Astrocyte of the cerebellum (primary cell): ENCODE data around the gene TEAD2.

Source experiments
- DNase-seq: peaks from one replicate; pipeline ENCODE4 v3.0.0-alpha.2; 2011; ENCODE audit warnings: low read depth
- H3K4me3 ChIP-seq: 2 replicates; pipeline ENCODE4 v1.5.1; 2011; ENCODE audit warnings: mild to moderate bottlenecking, low read depth, low read length, moderate library complexity
- CTCF ChIP-seq: IDR thresholded peaks from 2 replicates; pipeline ENCODE4 v1.5.1; 2012; ENCODE audit warnings: low read length, low read depth, moderate library complexity, mild to moderate bottlenecking; ENCODE audit errors: missing control alignments
- in situ Hi-C: cut with HindIII; loops from 2 replicates; pipeline ENCODE4 v1.10.0; 2017; ENCODE audit warnings: low sequenced_read_pairs

The TEAD2 gene

GRCh38 chr19:49362048-49362928 lies at the start of gene TEAD2:
TEAD2 (minus strand) TSS chr19:49362416; CDS start chr19:49360075, 2,341 bp downstream.
- DNase-seq: no peak
- no peak for TF ChIP-seq CTCF

GRCh38 chr19:49411681-49412326 lies 49.6 kb upstream of the TEAD2 start:
- in situ Hi-C loops: no loop called here
- no peak for DNase-seq
- TF ChIP-seq CTCF: no peak

More at GRCh38 chr19:49362048-49362928, at the start of gene TEAD2:
- peak within 1 kb of the TSS; percentile 94 for H3K4me3 ChIP-seq
- in situ Hi-C loops: no loop called here

GRCh38 chr19:49409441-49410029 lies 47.3 kb upstream of the TEAD2 start:
- no peak overlapping the region for H3K4me3 ChIP-seq
- in situ Hi-C loops: no loop called here
- DNase-seq: no peak
- TF ChIP-seq CTCF: no peak

More at GRCh38 chr19:49411681-49412326, 49.6 kb upstream of the TEAD2 start:
- no peak overlapping the region for H3K4me3 ChIP-seq

GRCh38 chr19:49408816-49409440 lies 46.7 kb upstream of the TEAD2 start:
- H3K4me3 ChIP-seq: no peak overlapping the region
- in situ Hi-C loops: no loop called here
- TF ChIP-seq CTCF: no peak
- no peak for DNase-seq

- DNase-seq: no peak
- in situ Hi-C loops: no loop called here
Measured at GRCh38 chr19:49407482-49408015, 45.3 kb upstream of the TEAD2 start.

More at GRCh38 chr19:49407482-49408015, 45.3 kb upstream of the TEAD2 start:
- TF ChIP-seq CTCF: no peak
- H3K4me3 ChIP-seq: no peak overlapping the region
